ENCODE results near the gene MAST4.

MAST4 gene

GRCh38 chr5:66603164-66603563, 7.0 kb downstream of the MAST4 start:
- in situ Hi-C loops (cut with HindIII; ENCODE audit: low sequenced_read_pairs), result no loop called here

- in situ Hi-C loops (cut with HindIII; ENCODE audit: low sequenced_read_pairs), result no loop called here
Measured at GRCh38 chr5:66603881-66604280, 7.7 kb downstream of the MAST4 start.

- in situ Hi-C loops (cut with HindIII; ENCODE audit: low sequenced_read_pairs), result no loop called here
Measured at GRCh38 chr5:66606713-66607112, 10.5 kb downstream of the MAST4 start.

- in situ Hi-C loops (cut with HindIII; ENCODE audit: low sequenced_read_pairs), result no loop called here
Measured at GRCh38 chr5:66608501-66608900, 12.3 kb downstream of the MAST4 start.

- in situ Hi-C loops (cut with HindIII; ENCODE audit: low sequenced_read_pairs), result no loop called here
Measured at GRCh38 chr5:66609615-66610014, 13.4 kb downstream of the MAST4 start.

GRCh38 chr5:66612226-66612625, 16.0 kb downstream of the MAST4 start:
- in situ Hi-C loops (cut with HindIII; ENCODE audit: low sequenced_read_pairs), result no loop called here

- in situ Hi-C loops (cut with HindIII; ENCODE audit: low sequenced_read_pairs), result no loop called here
Measured at GRCh38 chr5:66615136-66615535, 18.9 kb downstream of the MAST4 start.

GRCh38 chr5:66615894-66616293, 19.7 kb downstream of the MAST4 start:
- in situ Hi-C loops (cut with HindIII; ENCODE audit: low sequenced_read_pairs), result no loop called here

- in situ Hi-C loops (cut with HindIII; ENCODE audit: low sequenced_read_pairs), result no loop called here
Measured at GRCh38 chr5:66616520-66617225, 20.5 kb downstream of the MAST4 start.

GRCh38 chr5:66617226-66617861, 21.2 kb downstream of the MAST4 start:
- in situ Hi-C loops (cut with HindIII; ENCODE audit: low sequenced_read_pairs), result no loop called here

GRCh38 chr5:66617991-66618768, 22.0 kb downstream of the MAST4 start:
- in situ Hi-C loops (cut with HindIII; ENCODE audit: low sequenced_read_pairs), result no loop called here

- in situ Hi-C loops (cut with HindIII; ENCODE audit: low sequenced_read_pairs), result no loop called here
Measured at GRCh38 chr5:66620711-66621110, 24.5 kb downstream of the MAST4 start.

- in situ Hi-C loops (cut with HindIII; ENCODE audit: low sequenced_read_pairs), result no loop called here
Measured at GRCh38 chr5:66621146-66621545, 25.0 kb downstream of the MAST4 start.

GRCh38 chr5:66621736-66622135, 25.5 kb downstream of the MAST4 start:
- in situ Hi-C loops (cut with HindIII; ENCODE audit: low sequenced_read_pairs), result no loop called here

GRCh38 chr5:66628561-66628960, 32.4 kb downstream of the MAST4 start:
- in situ Hi-C loops (cut with HindIII; ENCODE audit: low sequenced_read_pairs), result no loop called here

GRCh38 chr5:66629446-66629845, 33.3 kb downstream of the MAST4 start:
- in situ Hi-C loops (cut with HindIII; ENCODE audit: low sequenced_read_pairs), result no loop called here

GRCh38 chr5:66633754-66634153, 37.6 kb downstream of the MAST4 start:
- in situ Hi-C loops (cut with HindIII; ENCODE audit: low sequenced_read_pairs), result no loop called here

- in situ Hi-C loops (cut with HindIII; ENCODE audit: low sequenced_read_pairs), result no loop called here
Measured at GRCh38 chr5:66634601-66635000, 38.4 kb downstream of the MAST4 start.

- in situ Hi-C loops (cut with HindIII; ENCODE audit: low sequenced_read_pairs), result no loop called here
Measured at GRCh38 chr5:66637994-66638393, 41.8 kb downstream of the MAST4 start.

- in situ Hi-C loops (cut with HindIII; ENCODE audit: low sequenced_read_pairs), result no loop called here
Measured at GRCh38 chr5:66639037-66639436, 42.8 kb downstream of the MAST4 start.

GRCh38 chr5:66642538-66642937, 46.3 kb downstream of the MAST4 start:
- in situ Hi-C loops (cut with HindIII; ENCODE audit: low sequenced_read_pairs), result no loop called here

GRCh38 chr5:66643387-66643786, 47.2 kb downstream of the MAST4 start:
- in situ Hi-C loops (cut with HindIII; ENCODE audit: low sequenced_read_pairs), result no loop called here
